Left colon (tissue), 2 donors: ENCODE measurements around the gene TWIST1. TPM values are rescaled to one million over a fixed set of nuclear protein-coding genes. Genes with fewer than 3 reads are reported as not detected.

Experiments
- total RNA-seq, 2 donors: library from RNA; stranded (reverse); fragmentation: NEBNext Ultra II Directional; extraction: Animal tissue kit (Norgen Biotek cat#: 25700); gene quantifications; one replicate each; pipeline ENCODE4 v1.2.1, GENCODE V29; 2021
- donor health status: DM: no; HTN: no; CAD: no.
- donor health status: DM: yes; HTN: yes; CAD: no.

The TWIST1 gene
- total RNA-seq, 2 donors from 2014 or later = 0.27 to 0.81 TPM

Other genes with a start within 250 kb of the TWIST1 start
- gene FERD3L, start 27.8 kb upstream of the TWIST1 start, total RNA-seq = not detected